ENCODE data around the gene APBB1. TPM values are rescaled to one million over a fixed set of nuclear protein-coding genes. Genes with fewer than 3 reads are reported as not detected.

The APBB1 gene
- total RNA-seq, 5 donors from 2014 or later (not counting 1 experiment from before 2014, with no cell fraction given): 71.3 to 152 (median 106) TPM

DNA sequence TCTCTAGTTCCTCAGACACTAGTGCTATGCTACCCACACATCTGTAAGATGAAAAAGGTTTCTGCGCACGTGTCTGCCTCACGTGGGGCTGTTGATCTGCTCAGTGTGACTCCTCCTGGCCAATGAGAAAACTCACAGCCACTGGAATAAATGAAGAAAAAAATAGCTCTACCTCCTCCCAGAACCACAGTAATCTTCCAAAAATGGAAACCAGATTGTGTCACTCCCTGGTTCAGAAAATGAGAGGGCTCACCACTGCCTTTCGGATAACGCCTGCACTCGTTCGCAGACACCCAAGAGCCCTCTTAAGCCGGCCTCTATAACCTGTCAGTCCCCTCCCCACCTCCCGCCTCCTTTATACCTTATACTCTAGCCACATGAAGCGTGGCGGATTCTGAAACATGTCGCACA is 5.1 kb downstream of the APBB1 start:
- H3K36me3 ChIP-seq (ENCODE audit: control insufficient read depth in 2 of 2, extremely low read depth in 1 of 2, insufficient read depth in 1 of 2, low read length in 1 of 2): peaks cover 12 to 26% of the 10 kb centered on the region in 2 donors
- Mint-ChIP-seq H3K4me3 (no peak overlapping the region), H3K9me3 (no peaks in the 10 kb centered on the region), H3K4me1 (peaks cover 13 to 39% (median 37%) of the 10 kb centered on the region in 3 donors), H3K36me3 (peaks cover 12% of the 10 kb centered on the region), H3K27ac (no peak overlapping the region), H3K27me3 (no peaks in the 10 kb centered on the region)
- POLR2A ChIA-PET: interaction anchor here (0.5 to 1.3 kb wide), 7 partner anchors 9 to 67 kb away, joined by 3 to 11 read pairs (median 4); partner anchors contain the start of genes ARFIP2 (in 1 of the 2), SMPD1 (in 1 of the 2) and TIMM10B (in 1 of the 2)
- H3K4me3 ChIP-seq (ENCODE audit: control insufficient read depth in 1 of 2, extremely low read depth in 1 of 2, low read length in 1 of 2): peak overlapping the region; percentile 8 to 18
- CTCF ChIA-PET: interaction anchor here (0.8 to 2.2 kb wide), 7 partner anchors 11 to 35 kb away, joined by 3 to 15 read pairs (median 8); partner anchors contain the start of gene SMPD1 (in 1 of the 2)
- DNase-seq (peak; percentile 38 to 84 (median 72)), ATAC-seq (replicated peaks in 1 of 4) (peak; percentile 87 to 92 (median 88))
- no peaks in the 10 kb centered on the region for H3K9me3 ChIP-seq
- peaks cover 41 to 84% of the 10 kb centered on the region in 2 experiments for H3K4me1 ChIP-seq (ENCODE audit: control insufficient read depth in 1 of 2, extremely low read depth in 1 of 2, insufficient read depth in 2 of 2, low read length in 2 of 2)
- H3K27ac ChIP-seq (ENCODE audit: low read length): peak overlapping the region; percentile 69
- H3K27me3 ChIP-seq (replicated peaks in 1 of 2; ENCODE audit: control insufficient read depth in 2 of 2, extremely low read depth in 1 of 2, insufficient read depth in 2 of 2, low read length in 1 of 2): no peaks in the 10 kb centered on the region
- WGBS (ENCODE audit: insufficient coverage): 41% methylated on average over 11 of the region's 12 CpGs

DNA sequence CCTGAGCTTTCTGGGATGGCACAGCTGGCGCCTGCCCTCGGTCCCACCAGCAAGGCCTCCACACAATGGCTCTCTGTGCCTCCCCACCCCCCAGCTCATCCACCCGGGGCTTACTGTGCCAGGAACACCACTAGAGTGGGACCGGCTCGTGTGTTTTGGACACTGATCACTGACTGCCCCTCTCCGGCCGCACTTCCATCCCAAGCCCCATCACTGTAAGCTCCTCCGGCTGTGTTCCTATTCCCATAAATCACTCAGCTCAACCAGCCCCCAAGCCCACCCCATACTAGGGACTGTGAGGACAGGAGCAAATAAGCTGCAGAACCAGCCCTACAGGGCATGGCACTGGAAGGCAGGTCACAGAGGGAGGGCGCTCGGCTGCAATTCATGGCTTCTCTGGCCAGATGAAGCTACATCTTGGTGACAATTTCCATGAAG is 7.3 kb downstream of the APBB1 start:
- Mint-ChIP-seq H3K4me1 (peaks cover 31 to 54% (median 51%) of the 10 kb centered on the region in 3 donors), H3K36me3 (peaks cover 20% of the 10 kb centered on the region), H3K27ac (peak overlapping the region in 1 of 2 donors; percentile 80), H3K9me3 (no peaks in the 10 kb centered on the region), H3K27me3 (no peaks in the 10 kb centered on the region), H3K4me3 (no peak overlapping the region)
- ChIA-PET POLR2A (interaction anchor here in 1 of 2 donors (0.6 to 1.6 kb wide), 2 partner anchors 9 to 15 kb away, joined by 4 to 8 read pairs; no protein-coding TSS in a partner anchor), CTCF (interaction anchor here in 1 of 2 donors (0.5 to 0.7 kb wide), 3 partner anchors 12 to 49 kb away, joined by 3 to 8 read pairs (median 5); no protein-coding TSS in a partner anchor)
- Histone ChIP-seq H3K36me3 (ENCODE audit: control insufficient read depth in 2 of 2, extremely low read depth in 1 of 2, insufficient read depth in 1 of 2, low read length in 1 of 2) (peaks cover 12 to 28% of the 10 kb centered on the region in 2 donors), H3K4me3 (ENCODE audit: control insufficient read depth in 1 of 2, extremely low read depth in 1 of 2, low read length in 1 of 2) (no peak overlapping the region), H3K27me3 (replicated peaks in 1 of 2; ENCODE audit: control insufficient read depth in 2 of 2, extremely low read depth in 1 of 2, insufficient read depth in 2 of 2, low read length in 1 of 2) (no peaks in the 10 kb centered on the region), H3K4me1 (ENCODE audit: control insufficient read depth in 1 of 2, extremely low read depth in 1 of 2, insufficient read depth in 2 of 2, low read length in 2 of 2) (peaks cover 45 to 78% of the 10 kb centered on the region in 2 experiments), H3K27ac (ENCODE audit: low read length) (no peak overlapping the region), H3K9me3 (no peaks in the 10 kb centered on the region)
- no peak for DNase-seq
- WGBS (ENCODE audit: insufficient coverage): 94% methylated on average over 10 of the region's 10 CpGs
- ATAC-seq (replicated peaks in 1 of 4): no peak

DNA sequence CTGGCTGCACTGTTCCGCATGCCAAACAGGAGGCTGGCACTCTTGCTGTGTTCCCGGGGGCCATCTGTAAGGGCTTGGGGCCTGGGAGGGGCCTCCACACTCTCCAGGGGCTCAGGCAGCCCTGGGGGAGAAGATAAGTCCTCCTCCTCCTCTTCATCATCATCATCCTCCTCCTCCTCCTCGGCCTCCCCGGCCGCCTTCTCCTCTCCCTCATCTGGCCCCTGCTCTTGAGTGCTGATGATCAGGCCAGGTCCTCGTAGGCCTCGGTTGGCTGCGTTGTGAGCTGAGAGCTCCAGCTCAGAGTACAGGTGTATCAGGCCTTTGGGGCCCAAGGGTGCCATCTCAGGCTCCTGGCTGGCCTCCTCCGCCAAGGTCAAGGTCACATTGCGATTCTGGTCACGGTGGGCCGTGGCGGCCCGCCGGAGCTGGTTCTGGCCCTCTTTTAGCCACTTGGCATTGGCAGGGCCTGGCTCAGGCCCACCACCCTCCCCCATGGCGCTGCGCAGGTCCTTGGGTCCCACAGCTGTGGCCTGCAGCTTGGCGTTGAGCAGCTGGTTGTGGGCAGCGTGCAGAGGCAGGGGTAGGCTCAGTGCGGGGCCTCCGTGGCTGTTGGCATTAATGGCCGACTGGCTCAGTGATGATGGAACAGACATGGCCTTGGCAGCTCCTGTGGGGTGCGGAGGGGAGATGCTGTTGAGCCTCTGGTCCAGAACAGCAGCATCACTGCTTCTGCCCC is 8.0 kb downstream of the APBB1 start:
- H3K27ac ChIP-seq (ENCODE audit: low read length): no peak overlapping the region
- CTCF ChIA-PET: interaction anchor here in 1 of 2 donors (0.5 to 2.2 kb wide), 3 partner anchors 21 to 50 kb away, joined by 5 to 8 read pairs (median 7); no protein-coding TSS in a partner anchor

DNA sequence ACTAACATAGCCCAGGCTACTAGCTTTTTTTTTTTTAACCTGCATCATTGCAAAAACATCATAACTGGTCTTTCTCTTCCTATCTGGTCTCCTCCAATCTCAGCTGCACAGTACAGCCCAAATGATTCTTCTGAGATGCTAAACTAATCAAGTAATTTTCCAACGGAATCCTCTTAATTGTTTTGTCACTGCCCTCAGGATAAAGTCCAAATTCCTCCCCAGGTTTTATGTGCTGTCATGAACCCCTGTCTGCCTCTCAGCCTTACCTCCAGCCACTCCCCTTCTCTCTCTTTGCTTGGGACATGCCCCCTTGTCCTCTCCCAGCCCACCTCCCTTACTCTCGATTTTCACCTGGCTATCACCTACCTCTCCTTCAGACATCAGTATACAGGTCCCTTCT is 12.5 kb downstream of the APBB1 start:
- Mint-ChIP-seq H3K4me1 (peaks cover 76 to 87% (median 83%) of the 10 kb centered on the region in 3 donors), H3K36me3 (peaks cover 20% of the 10 kb centered on the region), H3K27me3 (no peaks in the 10 kb centered on the region), H3K9me3 (no peaks in the 10 kb centered on the region), H3K4me3 (peak overlapping the region; percentile 11 to 92 (median 28)), H3K27ac (peak overlapping the region; percentile 87 to 99)
- Histone ChIP-seq H3K27ac (ENCODE audit: low read length) (peak overlapping the region; percentile 90), H3K36me3 (ENCODE audit: control insufficient read depth in 2 of 2, extremely low read depth in 1 of 2, insufficient read depth in 1 of 2, low read length in 1 of 2) (peaks cover 11 to 29% of the 10 kb centered on the region in 2 donors), H3K4me1 (ENCODE audit: control insufficient read depth in 1 of 2, extremely low read depth in 1 of 2, insufficient read depth in 2 of 2, low read length in 2 of 2) (peaks cover 54 to 81% of the 10 kb centered on the region in 2 experiments), H3K4me3 (ENCODE audit: control insufficient read depth in 1 of 2, extremely low read depth in 1 of 2, low read length in 1 of 2) (no peak overlapping the region), H3K27me3 (replicated peaks in 1 of 2; ENCODE audit: control insufficient read depth in 2 of 2, extremely low read depth in 1 of 2, insufficient read depth in 2 of 2, low read length in 1 of 2) (no peaks in the 10 kb centered on the region), H3K9me3 (no peaks in the 10 kb centered on the region)
- ATAC-seq (replicated peaks in 1 of 4) (no peak), DNase-seq (no peak)
- CTCF ChIA-PET: interaction anchor here (0.6 to 2.8 kb wide), 4 partner anchors 13 to 48 kb away, joined by 4 to 8 read pairs (median 6); partner anchors contain the start of gene APBB1 (in 1 of the 2)
- POLR2A ChIA-PET: interaction anchor here in 1 of 2 donors (0.5 to 1.4 kb wide), 3 partner anchors 13 to 87 kb away, joined by 3 to 7 read pairs (median 3); no protein-coding TSS in a partner anchor
- 77% methylated on average over 2 of the region's 2 CpGs for WGBS (ENCODE audit: insufficient coverage)

More for the DNA sequence above, 8.0 kb downstream of the APBB1 start:
- H3K4me1 ChIP-seq (ENCODE audit: control insufficient read depth in 1 of 2, extremely low read depth in 1 of 2, insufficient read depth in 2 of 2, low read length in 2 of 2): peaks cover 40 to 80% of the 10 kb centered on the region in 2 experiments
- H3K36me3 ChIP-seq (ENCODE audit: control insufficient read depth in 2 of 2, extremely low read depth in 1 of 2, insufficient read depth in 1 of 2, low read length in 1 of 2): peaks cover 12 to 28% of the 10 kb centered on the region in 2 donors
- peaks cover 20% of the 10 kb centered on the region for H3K36me3 Mint-ChIP-seq
- H3K9me3 ChIP-seq: no peaks in the 10 kb centered on the region
- no peaks in the 10 kb centered on the region for H3K27me3 Mint-ChIP-seq
- no peak for DNase-seq
- peaks cover 38 to 61% (median 59%) of the 10 kb centered on the region in 3 donors for H3K4me1 Mint-ChIP-seq
- WGBS (ENCODE audit: insufficient coverage): 99% methylated on average over 19 of the region's 23 CpGs
- no peaks in the 10 kb centered on the region for H3K9me3 Mint-ChIP-seq
- H3K27ac Mint-ChIP-seq: peak overlapping the region; percentile 76 to 80
- H3K4me3 Mint-ChIP-seq: no peak overlapping the region
- H3K27me3 ChIP-seq (replicated peaks in 1 of 2; ENCODE audit: control insufficient read depth in 2 of 2, extremely low read depth in 1 of 2, insufficient read depth in 2 of 2, low read length in 1 of 2): no peaks in the 10 kb centered on the region
- POLR2A ChIA-PET: interaction anchor here in 1 of 2 donors (1.6 kb wide), 1 partner anchor 8 kb away, joined by 8 read pairs; no protein-coding TSS in a partner anchor
- no peak overlapping the region for H3K4me3 ChIP-seq (ENCODE audit: control insufficient read depth in 1 of 2, extremely low read depth in 1 of 2, low read length in 1 of 2)
- ATAC-seq (replicated peaks in 1 of 4): no peak

DNA sequence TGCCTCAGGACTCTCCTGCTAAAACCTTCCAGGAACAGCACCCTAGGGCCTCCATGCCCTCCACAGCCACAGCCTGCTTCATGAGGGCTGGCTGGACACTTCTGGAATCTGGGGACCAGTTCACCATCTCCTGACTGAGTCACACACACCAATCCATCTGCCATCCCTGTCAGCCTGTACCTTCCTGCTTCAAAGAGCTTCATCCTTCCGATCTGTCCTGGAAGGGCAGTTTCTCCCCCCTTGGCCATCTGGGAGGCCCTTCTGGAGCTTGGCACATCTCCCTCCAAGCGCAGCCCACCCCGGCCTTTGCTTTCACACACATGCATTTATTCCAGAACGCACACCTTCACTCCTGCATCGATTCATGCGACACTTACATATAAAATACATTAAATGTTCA is 13.0 kb downstream of the APBB1 start:
- Mint-ChIP-seq H3K4me3 (peak overlapping the region; percentile 0 to 92 (median 28)), H3K9me3 (no peaks in the 10 kb centered on the region), H3K36me3 (peaks cover 24% of the 10 kb centered on the region), H3K27me3 (no peaks in the 10 kb centered on the region), H3K4me1 (peaks cover 81 to 88% (median 86%) of the 10 kb centered on the region in 3 donors), H3K27ac (peak overlapping the region; percentile 87 to 99)
- DNase-seq (no peak), ATAC-seq (replicated peaks in 1 of 4) (no peak)
- Histone ChIP-seq H3K9me3 (no peaks in the 10 kb centered on the region), H3K4me1 (ENCODE audit: control insufficient read depth in 1 of 2, extremely low read depth in 1 of 2, insufficient read depth in 2 of 2, low read length in 2 of 2) (peaks cover 59 to 81% of the 10 kb centered on the region in 2 experiments), H3K27me3 (replicated peaks in 1 of 2; ENCODE audit: control insufficient read depth in 2 of 2, extremely low read depth in 1 of 2, insufficient read depth in 2 of 2, low read length in 1 of 2) (no peaks in the 10 kb centered on the region), H3K36me3 (ENCODE audit: control insufficient read depth in 2 of 2, extremely low read depth in 1 of 2, insufficient read depth in 1 of 2, low read length in 1 of 2) (peaks cover 6 to 29% of the 10 kb centered on the region in 2 donors), H3K4me3 (ENCODE audit: control insufficient read depth in 1 of 2, extremely low read depth in 1 of 2, low read length in 1 of 2) (no peak overlapping the region), H3K27ac (ENCODE audit: low read length) (peak overlapping the region; percentile 90)
- ChIA-PET POLR2A (interaction anchor here in 1 of 2 donors (0.5 to 1.8 kb wide), 4 partner anchors 8 to 87 kb away, joined by 3 to 7 read pairs (median 4); no protein-coding TSS in a partner anchor), CTCF (interaction anchor here (0.6 to 2.8 kb wide), 4 partner anchors 13 to 33 kb away, joined by 3 to 8 read pairs (median 6); partner anchors contain the start of gene APBB1 (in 1 of the 2))
- 94% methylated on average over 6 of the region's 6 CpGs for WGBS (ENCODE audit: insufficient coverage)

Measured in T-cell (primary cell).